GM12874 (cell line): ENCODE results near the gene ABCG5.

Source experiments
- CTCF ChIP-seq: IDR thresholded peaks from 2 replicates; pipeline ENCODE4 v1.5.1; 2011; ENCODE audit warnings: low read depth, mild to moderate bottlenecking, control low read depth, low read length, moderate library complexity; ENCODE audit not compliant: insufficient read depth

The ABCG5 gene

DNA sequence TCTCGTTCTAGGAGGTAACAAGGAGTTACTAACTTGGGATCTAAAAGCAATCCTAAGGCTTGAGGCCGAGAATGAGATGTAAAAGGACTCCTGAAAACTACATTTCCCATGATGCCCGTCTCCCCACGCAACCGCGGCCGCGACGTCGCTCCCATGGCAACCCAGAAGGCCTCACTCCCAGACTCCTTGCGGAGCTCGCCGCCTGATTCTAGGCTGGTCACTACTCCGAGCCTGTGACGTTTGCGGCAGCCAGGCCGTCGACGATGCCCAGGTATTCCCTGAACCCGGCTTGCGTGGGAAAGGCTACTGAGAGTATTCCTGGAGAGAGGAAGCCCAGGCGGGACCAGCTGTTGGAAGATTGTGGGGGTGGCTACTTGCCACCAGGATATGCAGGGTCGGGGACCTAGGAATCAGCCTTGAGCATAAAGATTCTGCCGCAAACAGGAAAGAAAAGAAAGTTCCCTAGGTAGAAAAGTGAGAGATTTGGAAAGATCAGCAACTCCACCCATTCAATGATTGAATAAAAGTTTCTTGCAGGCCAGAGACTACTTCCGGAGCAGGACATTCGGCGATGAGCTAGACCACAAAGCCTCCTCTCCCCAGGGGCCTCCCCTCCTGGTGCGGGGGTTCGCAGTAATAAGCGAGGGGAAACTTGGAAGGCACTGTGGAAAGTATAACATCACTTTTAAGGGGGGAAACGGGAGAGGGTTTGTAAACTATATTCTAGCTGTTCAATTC is 64.6 kb downstream of the ABCG5 start, which contains the start of gene DYNC2LI1:
Gene DYNC2LI1 (plus strand): TSS at position 164 of the 738 bp plus-strand sequence. CDS start 100 bp downstream, at position 264.
- no peak for TF ChIP-seq CTCF

DNA sequence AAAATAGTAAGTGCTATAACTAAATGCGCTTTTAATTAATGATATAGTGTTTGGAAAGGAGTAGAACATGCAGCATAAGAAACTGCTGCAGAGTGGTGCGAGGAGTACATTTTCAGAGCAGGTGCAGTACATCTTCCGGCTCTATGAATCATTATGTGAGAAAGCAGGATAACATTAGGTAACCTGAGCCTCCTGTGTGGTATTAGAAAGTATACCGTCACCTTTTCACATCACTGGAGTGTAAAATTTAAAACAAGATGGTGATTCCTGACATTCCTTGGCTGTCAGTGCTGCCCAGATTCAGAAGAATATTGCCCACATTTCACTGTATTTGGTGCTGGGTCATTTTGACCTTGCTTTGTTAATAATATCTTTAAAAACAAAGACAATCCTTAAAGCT is 72.6 kb downstream of the ABCG5 start:
- TF ChIP-seq CTCF = no peak

DNA sequence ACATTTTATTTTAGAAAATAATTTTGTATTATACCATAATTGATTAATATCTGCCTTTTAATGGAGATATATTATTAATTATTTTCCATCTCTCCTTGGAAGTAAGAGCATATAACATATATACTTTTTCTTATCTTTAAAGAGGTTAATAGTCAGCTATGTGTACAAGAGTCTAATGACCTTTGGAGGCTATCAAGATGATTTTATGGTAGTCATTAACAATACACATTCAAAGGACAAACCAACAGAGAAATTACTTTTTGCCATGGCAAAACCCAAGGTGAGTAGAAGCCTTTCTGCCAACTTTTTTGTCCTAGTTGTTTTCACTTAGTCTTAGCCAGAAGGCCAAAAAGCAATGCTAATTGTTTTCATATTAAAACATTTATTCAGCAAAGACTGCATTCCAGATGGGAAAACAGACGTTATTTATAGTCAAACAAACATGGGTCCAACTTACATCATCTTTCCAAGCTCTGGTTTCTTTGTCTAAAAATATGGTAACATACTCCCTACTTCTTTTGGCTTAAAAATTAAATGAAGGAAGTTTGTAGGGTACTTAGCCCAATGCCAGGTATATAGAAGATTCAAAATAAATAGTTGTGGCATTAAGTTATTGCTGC is 74.4 kb downstream of the ABCG5 start:
- TF ChIP-seq CTCF = no peak

GRCh38 chr2:43763091-43763490 is 75.5 kb downstream of the ABCG5 start:
- TF ChIP-seq CTCF = no peak
